Neural cell (in vitro differentiated cells): ENCODE measurements around the gene TRMT1. TPM values are rescaled to one million over a fixed set of nuclear protein-coding genes. Genes with fewer than 3 reads are reported as not detected.

Source experiments
- H2AFZ ChIP-seq: fragments of 200-600, 300-800 bp; sonication (generic), shearing (Covaris generic); 2 replicates; pipeline ENCODE4 v1.6.0; 2014; ENCODE audit warnings: low read depth, mild to moderate bottlenecking, antibody characterized with exemption, low read length, moderate library complexity
- H3F3A ChIP-seq: fragments of 200-600 bp; shearing (Covaris generic); 2 replicates; pipeline ENCODE4 v1.6.1; 2016; ENCODE audit warnings: mild to moderate bottlenecking, moderate library complexity, mixed read lengths, antibody characterized with exemption, low read length; ENCODE audit not compliant: insufficient read depth, poor library complexity, severe bottlenecking
- H3K27ac ChIP-seq: fragments of 200-600, 300-800 bp; sonication (generic), shearing (Covaris generic); 2 replicates; pipeline ENCODE4 v1.5.1; 2014; ENCODE audit warnings: mild to moderate bottlenecking, low read length, moderate library complexity
- H3K27me3 ChIP-seq: fragments of 300-800, 200-600 bp; sonication (generic), shearing (Covaris generic); 2 replicates; pipeline ENCODE4 v1.6.0; 2014; ENCODE audit warnings: mild to moderate bottlenecking, low read depth, low read length, moderate library complexity; ENCODE audit not compliant: insufficient read depth
- H3K36me3 ChIP-seq: fragments of 300-800, 200-600 bp; sonication (generic), shearing (Covaris generic); 2 replicates; pipeline ENCODE4 v1.5.1; 2014; ENCODE audit warnings: mild to moderate bottlenecking, antibody characterized with exemption, low read length, moderate library complexity; ENCODE audit not compliant: insufficient read depth
- H3K4me2 ChIP-seq: fragments of 300-800, 200-600 bp; sonication (generic), shearing (Covaris generic); 2 replicates; pipeline ENCODE4 v1.6.0; 2014; ENCODE audit warnings: mild to moderate bottlenecking, low read length
- H3K4me3 ChIP-seq: fragments of 300-800, 200-600 bp; sonication (generic), shearing (Covaris generic); 2 replicates; pipeline ENCODE4 v1.5.1; 2014; ENCODE audit warnings: mild to moderate bottlenecking, low read length, moderate library complexity
- H3K79me2 ChIP-seq: fragments of 200-600 bp; shearing (Covaris generic); replicated peaks from 2 replicates; pipeline ENCODE4 v1.6.0; 2014; ENCODE audit warnings: mild to moderate bottlenecking, low read length, moderate library complexity; ENCODE audit not compliant: insufficient read depth
- H3K9ac ChIP-seq: fragments of 300-800, 200-600 bp; sonication (generic), shearing (Covaris generic); 2 replicates; pipeline ENCODE4 v1.6.1; 2016; ENCODE audit warnings: mild to moderate bottlenecking, low read length, mixed read lengths
- H3K9me2 ChIP-seq: fragments of 200-600 bp; shearing (Covaris generic); 2 replicates; pipeline ENCODE4 v1.6.1; 2016; ENCODE audit warnings: mild to moderate bottlenecking, low read length, mixed read lengths; ENCODE audit not compliant: insufficient read depth
- H3K9me3 ChIP-seq: fragments of 200-600, 300-800 bp; sonication (generic), shearing (Covaris generic); 2 replicates; pipeline ENCODE4 v1.6.1; 2016; ENCODE audit warnings: mild to moderate bottlenecking, mixed run types, low read length, moderate library complexity, mixed read lengths
- H4K20me1 ChIP-seq: fragments of 200-600 bp; shearing (Covaris generic); 2 replicates; pipeline ENCODE4 v1.6.1; 2016; ENCODE audit warnings: mild to moderate bottlenecking, mixed run types; ENCODE audit not compliant: insufficient read depth
- EP300 ChIP-seq: fragments of 450-650 bp; conservative IDR thresholded peaks from 2 replicates; pipeline ENCODE4 v1.6.1; 2014; ENCODE audit warnings: antibody characterized with exemption, mild to moderate bottlenecking, moderate library complexity; ENCODE audit not compliant: poor library complexity, severe bottlenecking
- EZH2 ChIP-seq: fragments of 200-600, 300-800 bp; shearing (Covaris generic), sonication (generic); IDR thresholded peaks from 2 replicates; pipeline ENCODE4 v1.6.1; 2014; ENCODE audit warnings: antibody characterized with exemption, low read length, borderline replicate concordance, mild to moderate bottlenecking; ENCODE audit not compliant: insufficient read depth, poor library complexity, severe bottlenecking
- MXI1 ChIP-seq: fragments of 450-650 bp; conservative IDR thresholded peaks from 2 replicates; pipeline ENCODE4 v1.6.1; 2014; ENCODE audit warnings: antibody characterized with exemption, mild to moderate bottlenecking; ENCODE audit not compliant: poor library complexity, severe bottlenecking
- RAD21 ChIP-seq: fragments of 450-650 bp; conservative IDR thresholded peaks from 2 replicates; pipeline ENCODE4 v1.6.1; 2014; ENCODE audit warnings: antibody characterized with exemption, mild to moderate bottlenecking, moderate library complexity
- SMC3 ChIP-seq: fragments of 450-650 bp; conservative IDR thresholded peaks from 2 replicates; pipeline ENCODE4 v1.6.1; 2014; ENCODE audit warnings: antibody characterized with exemption, mild to moderate bottlenecking, moderate library complexity; ENCODE audit not compliant: poor library complexity
- polyA plus RNA-seq: library from polyadenylated mRNA; depleted of rRNA; stranded (reverse); fragments of >200 nt; gene quantifications from 2 replicates; pipeline ENCODE4 v1.2.3, GENCODE V29; 2014
- TF ChIP-seq, protein P1 (sequence below): IDR thresholded peaks from 2 replicates; pipeline ENCODE4 v1.6.1; 2012; ENCODE audit warnings: borderline replicate concordance
- TF ChIP-seq, protein P2 (sequence below): fragments of 450-650 bp; IDR thresholded peaks from 2 replicates; pipeline ENCODE4 v1.5.1; 2014; ENCODE audit warnings: antibody characterized with exemption, mild to moderate bottlenecking, moderate library complexity; ENCODE audit not compliant: poor library complexity, severe bottlenecking

TRMT1 gene
- polyA plus RNA-seq, 1 donor from 2014 or later = 94.4 TPM

DNA sequence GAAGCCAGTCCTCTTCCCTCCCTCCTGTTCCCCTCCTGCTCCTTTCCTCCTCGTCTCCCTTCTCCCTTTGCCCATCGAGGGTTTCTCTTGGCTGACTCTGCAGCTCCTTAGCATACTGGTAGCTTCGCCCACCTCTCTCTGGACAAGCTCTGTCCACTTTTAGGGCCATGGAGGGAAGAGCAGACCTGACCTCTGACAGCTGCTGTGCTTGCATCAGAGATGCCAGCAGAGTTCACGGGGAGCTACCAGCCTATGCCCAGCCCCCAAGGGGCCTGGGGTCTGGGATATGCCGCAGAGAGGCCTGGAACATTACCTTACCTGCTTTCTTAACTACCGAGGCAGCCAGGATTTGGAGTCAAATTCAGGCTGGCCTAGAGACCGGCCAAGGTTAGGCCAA is 33.5 kb downstream of the TRMT1 start:
- no peak overlapping the region for H2AFZ ChIP-seq
- no peaks in the 10 kb centered on the region for H3F3A ChIP-seq
- TF ChIP-seq RAD21 = no peak
- TF ChIP-seq SMC3 = no peak
- no peak for TF ChIP-seq EP300
- TF ChIP-seq EZH2 = no peak
- TF ChIP-seq, protein P1, sequence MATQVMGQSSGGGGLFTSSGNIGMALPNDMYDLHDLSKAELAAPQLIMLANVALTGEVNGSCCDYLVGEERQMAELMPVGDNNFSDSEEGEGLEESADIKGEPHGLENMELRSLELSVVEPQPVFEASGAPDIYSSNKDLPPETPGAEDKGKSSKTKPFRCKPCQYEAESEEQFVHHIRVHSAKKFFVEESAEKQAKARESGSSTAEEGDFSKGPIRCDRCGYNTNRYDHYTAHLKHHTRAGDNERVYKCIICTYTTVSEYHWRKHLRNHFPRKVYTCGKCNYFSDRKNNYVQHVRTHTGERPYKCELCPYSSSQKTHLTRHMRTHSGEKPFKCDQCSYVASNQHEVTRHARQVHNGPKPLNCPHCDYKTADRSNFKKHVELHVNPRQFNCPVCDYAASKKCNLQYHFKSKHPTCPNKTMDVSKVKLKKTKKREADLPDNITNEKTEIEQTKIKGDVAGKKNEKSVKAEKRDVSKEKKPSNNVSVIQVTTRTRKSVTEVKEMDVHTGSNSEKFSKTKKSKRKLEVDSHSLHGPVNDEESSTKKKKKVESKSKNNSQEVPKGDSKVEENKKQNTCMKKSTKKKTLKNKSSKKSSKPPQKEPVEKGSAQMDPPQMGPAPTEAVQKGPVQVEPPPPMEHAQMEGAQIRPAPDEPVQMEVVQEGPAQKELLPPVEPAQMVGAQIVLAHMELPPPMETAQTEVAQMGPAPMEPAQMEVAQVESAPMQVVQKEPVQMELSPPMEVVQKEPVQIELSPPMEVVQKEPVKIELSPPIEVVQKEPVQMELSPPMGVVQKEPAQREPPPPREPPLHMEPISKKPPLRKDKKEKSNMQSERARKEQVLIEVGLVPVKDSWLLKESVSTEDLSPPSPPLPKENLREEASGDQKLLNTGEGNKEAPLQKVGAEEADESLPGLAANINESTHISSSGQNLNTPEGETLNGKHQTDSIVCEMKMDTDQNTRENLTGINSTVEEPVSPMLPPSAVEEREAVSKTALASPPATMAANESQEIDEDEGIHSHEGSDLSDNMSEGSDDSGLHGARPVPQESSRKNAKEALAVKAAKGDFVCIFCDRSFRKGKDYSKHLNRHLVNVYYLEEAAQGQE = no peak
- no peaks in the 10 kb centered on the region for H3K27me3 ChIP-seq
- no peak overlapping the region for H3K9ac ChIP-seq
- no peak overlapping the region for H3K27ac ChIP-seq
- no peak overlapping the region for H3K4me3 ChIP-seq
- H3K4me2 ChIP-seq = no peak overlapping the region
- no peaks in the 10 kb centered on the region for H3K79me2 ChIP-seq
- no peaks in the 10 kb centered on the region for H3K36me3 ChIP-seq
- H3K9me2 ChIP-seq = no peaks in the 10 kb centered on the region
- H3K9me3 ChIP-seq = no peaks in the 10 kb centered on the region
- no peaks in the 10 kb centered on the region for H4K20me1 ChIP-seq

DNA sequence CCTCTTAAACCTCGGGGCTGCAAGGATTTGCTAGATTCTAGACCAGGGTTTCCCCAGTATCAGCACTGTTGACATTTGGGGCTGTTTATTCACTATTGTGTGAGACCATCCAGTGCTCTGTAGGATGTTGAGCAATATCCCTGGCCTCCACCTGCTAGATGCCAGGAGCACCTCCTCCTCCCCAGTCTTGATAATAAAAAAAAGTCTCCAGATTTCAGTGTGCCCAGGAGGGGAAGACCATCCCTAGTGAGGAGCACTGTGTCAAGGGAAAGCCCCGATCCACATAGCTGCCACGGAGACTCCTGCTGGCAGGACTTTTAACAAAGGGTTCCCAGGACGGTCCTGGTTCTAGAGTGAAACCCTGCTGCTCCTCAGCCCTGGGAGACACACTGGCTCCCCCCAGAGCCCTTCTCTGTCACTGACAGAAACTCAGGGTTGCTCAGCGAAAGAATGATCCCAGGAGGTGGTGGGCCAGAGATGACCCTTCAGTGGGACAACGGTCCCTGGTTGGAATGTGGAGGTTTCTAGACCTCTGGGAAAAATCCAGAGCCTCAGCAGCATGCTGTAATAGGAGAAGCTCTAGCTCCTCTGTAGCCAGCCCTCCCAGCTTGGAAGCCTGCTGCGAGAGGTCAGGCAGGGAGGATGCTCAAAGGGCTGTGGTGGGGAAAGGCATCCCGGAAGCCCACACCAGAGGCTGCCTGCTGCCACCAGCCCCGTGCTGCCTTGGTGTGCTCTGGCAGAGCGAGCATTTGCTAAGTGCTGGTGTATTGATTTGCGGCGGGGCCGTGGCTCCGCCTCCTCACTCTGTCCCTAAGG is 34.1 kb downstream of the TRMT1 start:
- Histone ChIP-seq H4K20me1 (no peaks in the 10 kb centered on the region), H2AFZ (no peak overlapping the region), H3F3A (no peaks in the 10 kb centered on the region), H3K27me3 (no peaks in the 10 kb centered on the region), H3K9me3 (no peaks in the 10 kb centered on the region), H3K36me3 (no peaks in the 10 kb centered on the region), H3K4me3 (no peak overlapping the region), H3K4me2 (no peak overlapping the region), H3K27ac (no peak overlapping the region), H3K9ac (no peak overlapping the region), H3K79me2 (no peaks in the 10 kb centered on the region), H3K9me2 (no peaks in the 10 kb centered on the region)
- TF ChIP-seq, protein P2, sequence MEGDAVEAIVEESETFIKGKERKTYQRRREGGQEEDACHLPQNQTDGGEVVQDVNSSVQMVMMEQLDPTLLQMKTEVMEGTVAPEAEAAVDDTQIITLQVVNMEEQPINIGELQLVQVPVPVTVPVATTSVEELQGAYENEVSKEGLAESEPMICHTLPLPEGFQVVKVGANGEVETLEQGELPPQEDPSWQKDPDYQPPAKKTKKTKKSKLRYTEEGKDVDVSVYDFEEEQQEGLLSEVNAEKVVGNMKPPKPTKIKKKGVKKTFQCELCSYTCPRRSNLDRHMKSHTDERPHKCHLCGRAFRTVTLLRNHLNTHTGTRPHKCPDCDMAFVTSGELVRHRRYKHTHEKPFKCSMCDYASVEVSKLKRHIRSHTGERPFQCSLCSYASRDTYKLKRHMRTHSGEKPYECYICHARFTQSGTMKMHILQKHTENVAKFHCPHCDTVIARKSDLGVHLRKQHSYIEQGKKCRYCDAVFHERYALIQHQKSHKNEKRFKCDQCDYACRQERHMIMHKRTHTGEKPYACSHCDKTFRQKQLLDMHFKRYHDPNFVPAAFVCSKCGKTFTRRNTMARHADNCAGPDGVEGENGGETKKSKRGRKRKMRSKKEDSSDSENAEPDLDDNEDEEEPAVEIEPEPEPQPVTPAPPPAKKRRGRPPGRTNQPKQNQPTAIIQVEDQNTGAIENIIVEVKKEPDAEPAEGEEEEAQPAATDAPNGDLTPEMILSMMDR = peak; percentile 17
- TF ChIP-seq MXI1 = no peak
- no peak for TF ChIP-seq EZH2
- TF ChIP-seq SMC3 = no peak
- TF ChIP-seq, protein P1 = no peak
